Fibroblast of the aortic adventitia (primary cell): ENCODE measurements around the gene MKRN3. TPM values are rescaled to one million over a fixed set of nuclear protein-coding genes. Genes with fewer than 3 reads are reported as not detected.

Experiments used
- DNase-seq: peaks from one replicate; pipeline ENCODE4 v3.0.0-alpha.2; 2010; ENCODE audit warnings: low read depth
- H3K4me3 ChIP-seq: 2 replicates; pipeline ENCODE4 v1.5.1; 2011; ENCODE audit warnings: low read depth, mild to moderate bottlenecking, control low read depth, low read length, moderate library complexity
- CTCF ChIP-seq: IDR thresholded peaks from 2 replicates; pipeline ENCODE4 v1.5.1; 2011; ENCODE audit warnings: mild to moderate bottlenecking, low read length, control low read depth, inconsistent platforms; ENCODE audit not compliant: insufficient read depth
- small RNA-seq: library from RNA; depleted of rRNA; stranded (forward); fragments of <200 nt; gene quantifications from one replicate; pipeline ENCODE3, GENCODE V24; 2012
- total RNA-seq: library from RNA; depleted of rRNA; stranded (reverse); fragments of >200 nt; gene quantifications from 2 replicates; pipeline ENCODE4 v1.2.3, GENCODE V29; 2012; ENCODE audit warnings: low replicate concordance

MKRN3 gene
- total RNA-seq, 1 donor = 0.45 TPM

DNA sequence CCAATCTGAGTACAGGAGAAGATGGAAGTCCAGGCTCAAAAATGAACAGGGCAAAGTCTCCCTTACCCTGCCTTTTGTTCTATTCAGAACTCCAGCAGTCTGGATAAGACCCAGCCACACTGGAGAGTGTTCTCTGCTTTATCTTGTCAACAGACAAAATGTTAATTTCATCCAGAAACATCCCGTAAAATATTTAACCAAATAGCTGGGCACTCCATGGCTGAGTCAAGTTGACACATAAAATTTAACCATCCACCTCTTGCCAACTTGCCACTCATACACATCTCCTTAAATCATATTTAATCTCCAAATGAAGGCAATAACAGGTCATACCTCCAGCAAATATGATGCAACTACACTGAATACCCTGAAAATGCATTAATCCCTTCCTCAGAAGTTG lies 33.6 kb downstream of the MKRN3 start:
- DNase-seq = no peak
- no peak overlapping the region for H3K4me3 ChIP-seq
- TF ChIP-seq CTCF = no peak

DNA sequence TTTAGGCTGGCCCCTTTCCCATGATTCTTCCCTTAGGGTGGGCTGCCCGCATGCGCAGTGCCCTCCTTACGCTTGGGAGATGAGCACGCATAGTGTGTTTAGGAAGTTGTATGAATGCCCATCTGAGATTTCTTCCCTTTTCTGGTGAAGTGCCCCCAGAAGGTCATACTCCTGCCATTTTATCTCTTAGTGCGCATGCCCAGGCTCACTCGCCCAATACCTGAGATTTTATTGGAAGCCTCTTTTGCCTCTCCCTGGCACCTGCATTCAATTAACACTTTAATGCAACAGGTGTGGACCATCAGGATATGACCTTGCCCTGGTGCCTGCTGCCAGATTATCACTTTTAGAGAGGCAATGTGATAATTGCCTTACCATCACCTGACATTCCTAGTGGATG lies 36.6 kb downstream of the MKRN3 start:
- DNase-seq = no peak
- H3K4me3 ChIP-seq = no peak overlapping the region
- TF ChIP-seq CTCF = no peak

DNA sequence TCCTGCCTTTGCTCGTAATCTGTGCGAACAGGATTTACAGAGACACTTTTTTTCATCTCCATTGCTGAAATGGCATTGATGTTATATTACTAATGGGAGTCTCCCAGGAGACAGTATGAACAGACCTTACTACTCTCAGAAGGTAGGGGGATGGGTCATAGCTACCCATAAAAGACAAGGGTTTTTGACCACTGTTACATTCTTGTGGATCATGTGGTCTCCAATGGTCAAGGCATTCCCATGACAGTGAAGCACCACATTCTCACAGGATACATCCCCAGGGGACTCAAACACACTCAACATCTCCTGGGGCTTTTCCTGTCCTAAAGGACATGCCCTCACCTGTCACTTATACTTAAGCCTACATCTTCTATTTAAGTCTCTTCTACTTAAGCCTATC lies 40.8 kb downstream of the MKRN3 start:
- TF ChIP-seq CTCF = no peak
- no peak for DNase-seq
- H3K4me3 ChIP-seq = no peak overlapping the region

DNA sequence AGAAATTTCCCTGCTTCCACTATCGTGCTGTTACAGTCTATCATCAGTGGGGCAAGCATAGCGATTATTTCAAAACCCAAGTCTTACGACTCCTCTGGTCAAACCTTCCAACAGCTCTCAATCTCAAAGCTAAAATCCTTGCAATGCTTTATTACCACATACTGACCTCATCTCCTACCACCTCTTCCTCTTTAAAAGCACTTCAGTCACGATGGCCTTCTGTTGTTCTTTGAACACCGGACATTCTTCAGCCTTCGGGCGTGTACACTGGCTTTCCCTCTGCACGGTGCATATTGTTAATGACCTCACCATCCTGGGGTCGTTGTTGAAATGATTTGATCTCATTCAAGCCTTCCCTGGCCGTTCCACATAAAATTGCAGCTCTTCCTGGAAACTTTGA lies 51.1 kb downstream of the MKRN3 start:
- no peak for DNase-seq
- no peak for TF ChIP-seq CTCF
- H3K4me3 ChIP-seq = no peak overlapping the region

Small RNAs within 50 kb of the gene (small RNA-seq; reads per million reads assigned to genes)
- not detected for gene MIR4508

Other genes with a start within 250 kb of the MKRN3 start
- gene GOLGA6L26, start 231.5 kb upstream of the MKRN3 start, total RNA-seq = not detected in 2 replicates
- under 0.01 TPM in 1 of 2 replicates, not detected in the other for gene GOLGA8S, start 210.9 kb upstream of the MKRN3 start, total RNA-seq
- gene GOLGA6L2, start 118.4 kb upstream of the MKRN3 start, total RNA-seq = not detected in 2 replicates
- gene MAGEL2, start 82.2 kb downstream of the MKRN3 start, total RNA-seq = under 0.01 and 0.08 TPM in 2 replicates
- 28.4 and 89.0 TPM in 2 replicates for gene NDN, start 121.6 kb downstream of the MKRN3 start, total RNA-seq